Femur (tissue), 1 donor: ENCODE measurements around the gene SPTBN4.
"Not testable (repeated sequence)": the region's sequence is repeated elsewhere in the genome, so short reads cannot be mapped to it uniquely, and the experiment has no call there.

ENCODE experiments used
- DNase-seq: peaks from one replicate; pipeline ENCODE4 v3.0.0-alpha.2; 2017

The SPTBN4 gene

GRCh38 chr19:40466985-40467734 is at the start of gene SPTBN4:
TSS of gene SPTBN4 (plus strand) at chr19:40467001. CDS start at chr19:40472622, 5,621 bp downstream.
- peak; percentile 41 for DNase-seq

DNA sequence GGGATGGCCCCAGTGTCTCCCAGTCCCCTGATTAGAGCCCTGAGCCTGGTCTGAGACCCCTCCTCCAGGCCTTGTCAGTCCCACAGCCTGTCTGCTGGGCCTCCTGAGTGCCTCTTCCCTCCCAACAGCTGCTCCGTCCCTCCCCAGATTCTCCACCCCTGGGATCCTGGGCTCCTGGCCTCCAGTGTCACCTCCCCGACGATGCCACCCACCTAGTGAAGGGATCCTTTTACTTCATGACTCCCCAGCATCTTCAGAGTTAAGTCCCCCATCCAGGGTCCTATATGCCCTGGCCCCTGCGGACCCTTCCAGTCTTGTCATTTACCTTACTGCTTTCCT is 49.2 kb upstream of the SPTBN4 start:
- no peak for DNase-seq

- no peak for DNase-seq
Measured at GRCh38 chr19:40418040-40418439, 48.8 kb upstream of the SPTBN4 start.

DNA sequence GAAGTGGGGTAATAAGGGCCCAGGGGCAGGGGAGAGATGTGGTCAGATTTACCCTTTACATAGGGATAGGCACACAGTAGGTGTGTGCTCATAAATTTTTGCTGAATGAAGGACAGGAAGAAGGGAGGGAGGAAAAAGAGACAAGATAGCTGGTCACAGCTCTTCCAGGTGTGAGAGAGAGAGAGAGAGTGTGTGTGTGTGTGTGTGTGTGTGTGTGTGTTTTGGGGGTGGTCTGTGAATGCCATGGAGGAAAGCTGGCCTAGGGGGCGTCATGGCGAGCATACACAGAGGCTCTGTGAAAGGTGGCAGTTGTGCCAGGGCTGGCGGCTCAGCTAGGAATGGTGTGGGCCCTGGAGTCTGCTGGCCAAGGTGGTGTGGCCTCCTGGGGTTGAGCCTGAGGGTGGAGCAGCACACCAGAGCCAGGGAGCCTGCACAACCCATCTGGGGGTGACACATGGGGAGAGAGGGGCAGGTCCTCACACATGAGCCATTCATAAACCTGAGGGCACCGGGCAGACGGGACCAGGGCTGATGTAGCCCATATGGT is 47.7 kb upstream of the SPTBN4 start:
- no peak for DNase-seq

DNA sequence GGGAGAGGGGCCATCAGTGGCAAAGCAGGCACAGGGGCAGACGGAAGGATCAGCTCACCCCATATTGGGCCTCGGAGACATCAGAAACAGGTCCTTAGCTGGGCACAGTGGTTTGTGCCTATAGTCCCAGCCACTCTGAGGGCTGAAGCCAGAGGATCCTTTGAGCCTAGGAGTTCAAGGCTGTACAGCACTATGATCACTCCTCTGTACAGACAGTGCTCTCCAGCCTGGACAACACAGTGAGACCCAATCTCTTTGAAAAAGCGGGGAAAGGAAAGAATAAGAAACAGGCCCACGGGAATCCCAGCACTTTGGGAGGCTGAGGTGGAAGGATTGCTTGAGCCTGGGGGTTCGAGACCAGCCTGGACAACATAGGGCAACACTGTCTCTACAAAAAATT is 47.0 kb upstream of the SPTBN4 start:
- DNase-seq = no peak

GRCh38 chr19:40420451-40420765 is 46.4 kb upstream of the SPTBN4 start:
- DNase-seq = no peak

- peak; percentile 96 for DNase-seq
Measured at GRCh38 chr19:40420766-40421765, 45.7 kb upstream of the SPTBN4 start.

DNA sequence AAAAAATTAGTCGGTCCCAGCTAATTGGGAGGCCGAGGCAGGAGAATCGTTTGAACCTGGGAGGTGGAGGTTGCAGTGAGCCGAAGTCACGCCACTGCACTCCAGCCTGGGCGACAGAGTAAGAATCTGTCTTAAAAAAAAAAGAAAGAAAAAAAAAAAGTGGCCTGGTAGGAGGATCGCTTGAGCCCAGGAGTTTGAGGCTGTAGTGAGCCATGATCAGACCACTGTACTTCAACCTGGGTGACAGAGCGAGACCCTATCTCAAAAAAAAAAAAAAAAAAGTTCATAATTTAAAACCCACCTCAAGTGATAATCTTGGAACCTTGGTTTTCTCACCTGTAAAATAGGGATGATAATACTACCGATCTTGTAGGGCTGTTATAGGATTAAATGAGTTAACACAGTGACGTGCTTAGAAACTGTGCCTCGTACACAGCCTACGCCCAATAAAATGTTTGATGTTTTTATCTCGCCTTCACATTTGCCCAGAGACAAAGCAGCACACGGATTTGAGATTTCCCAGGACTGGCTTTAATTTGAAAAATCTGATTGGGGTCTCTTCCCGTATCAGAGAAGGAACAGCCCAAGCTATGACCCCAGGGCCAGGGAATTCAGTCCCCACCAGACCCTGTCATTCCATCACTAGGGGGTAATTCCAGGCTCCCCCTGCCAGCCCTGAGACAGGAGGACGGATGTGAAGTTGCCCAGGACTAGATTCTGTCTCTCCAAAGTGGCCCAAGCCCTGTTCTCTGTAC is 44.6 kb upstream of the SPTBN4 start:
- no peak for DNase-seq

- DNase-seq = no peak
Measured at GRCh38 chr19:40422748-40423566, 43.8 kb upstream of the SPTBN4 start.

GRCh38 chr19:40423938-40424337 is 42.9 kb upstream of the SPTBN4 start:
- DNase-seq = no peak

DNA sequence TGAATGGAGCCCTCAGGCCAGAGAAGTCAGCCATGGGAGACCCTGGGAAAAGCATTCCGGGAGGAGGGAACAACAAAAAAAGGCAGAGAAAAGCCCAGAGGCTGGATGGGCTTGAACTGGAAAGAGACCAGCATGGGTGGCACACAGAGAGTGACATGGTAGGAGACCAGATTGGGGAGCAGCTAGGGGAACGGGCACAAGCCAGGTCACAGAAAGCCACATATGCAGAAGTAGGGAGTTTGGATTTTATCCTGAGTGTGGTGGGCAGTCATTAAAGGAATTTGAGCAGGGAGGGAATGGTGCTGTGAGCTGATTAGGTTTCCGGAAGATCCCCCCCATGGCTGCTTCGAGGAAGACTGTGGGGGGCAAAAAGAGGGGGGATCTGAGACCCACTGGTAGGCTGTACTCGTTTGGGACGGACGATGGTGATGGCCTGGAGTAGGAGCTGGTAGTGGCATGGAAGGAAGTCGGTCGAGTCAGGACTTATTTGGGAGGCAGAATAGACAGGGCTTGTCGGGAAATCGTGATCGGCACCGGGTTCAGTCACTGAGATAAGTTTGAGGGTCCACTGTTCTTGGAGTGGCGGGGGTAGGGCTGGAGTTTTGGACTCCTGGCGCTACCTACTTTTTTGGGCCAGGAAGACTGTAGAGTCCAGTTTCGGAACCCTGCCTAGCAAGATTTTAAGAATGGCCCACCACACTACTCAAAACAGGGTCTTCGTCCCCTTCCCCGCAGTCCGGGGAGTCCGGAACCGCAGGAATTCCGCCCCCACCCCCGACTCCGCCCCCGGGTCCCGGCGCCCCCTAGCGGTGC is 42.0 kb upstream of the SPTBN4 start:
- DNase-seq = no peak

GRCh38 chr19:40425450-40426287 is 41.1 kb upstream of the SPTBN4 start, which contains the start of gene SERTAD1:
TSS of gene SERTAD1 (minus strand) at chr19:40425992. CDS start at chr19:40423546, 2,446 bp downstream.
- peak; percentile 100 for DNase-seq

GRCh38 chr19:40428197-40428596 is 38.6 kb upstream of the SPTBN4 start:
- DNase-seq = not testable (repeated sequence)

DNA sequence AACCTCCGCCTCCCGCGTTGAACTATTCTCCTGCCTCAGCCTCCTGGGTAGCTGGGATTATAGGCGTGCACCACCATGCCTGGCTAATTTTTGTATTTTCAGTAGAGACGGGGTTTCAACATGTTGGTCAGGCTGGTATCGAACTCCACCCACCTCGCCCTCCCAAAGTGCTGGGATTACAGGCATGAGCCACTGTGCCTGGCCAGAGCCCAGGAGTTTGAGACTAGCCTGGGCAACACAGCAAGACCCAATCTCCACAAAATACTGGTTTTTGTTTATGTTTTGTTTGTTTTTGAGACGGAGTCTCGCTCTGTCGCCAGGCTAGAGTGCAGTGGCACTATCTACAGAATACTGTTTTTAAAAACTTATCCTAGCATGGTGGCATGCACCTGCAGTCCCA is 36.6 kb upstream of the SPTBN4 start:
- DNase-seq = not testable (repeated sequence)

DNA sequence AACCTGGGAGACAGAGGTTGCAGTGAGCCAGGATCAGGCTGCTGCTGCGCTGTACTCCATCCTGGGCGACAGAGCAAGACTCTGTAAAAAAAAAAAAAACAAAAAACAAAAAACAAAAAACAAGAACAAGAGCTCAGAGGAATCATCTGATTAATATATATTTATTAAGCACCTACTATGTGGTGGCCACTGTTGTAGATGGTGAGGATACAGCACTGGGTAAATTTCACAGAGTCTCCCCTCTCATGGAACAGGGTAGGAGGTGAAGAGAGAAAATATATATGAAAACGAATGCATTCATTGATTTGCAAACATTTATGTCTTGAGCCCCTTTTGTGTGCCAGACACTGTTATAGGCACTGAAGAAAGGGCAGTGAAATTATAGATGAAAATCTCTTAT is 35.1 kb upstream of the SPTBN4 start:
- no peak for DNase-seq

DNA sequence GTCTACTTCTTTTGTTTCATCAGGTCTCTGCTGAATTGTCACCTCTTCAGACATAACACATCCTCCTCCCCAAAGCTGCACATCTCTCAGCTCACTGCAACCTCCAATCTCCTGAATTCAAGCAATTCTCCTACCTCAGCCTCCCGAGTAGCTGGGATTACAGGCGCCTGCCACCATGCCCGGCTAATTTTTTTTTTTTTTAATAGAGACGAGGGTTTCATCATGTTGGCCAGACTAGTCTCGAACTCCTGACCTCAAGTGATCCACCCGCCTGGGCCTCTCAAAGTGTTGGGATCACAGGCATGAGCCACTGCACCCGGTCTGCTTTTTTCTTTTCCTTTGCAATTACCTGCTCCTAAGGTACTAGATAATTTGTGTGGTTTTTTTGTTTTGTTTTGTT is 34.0 kb upstream of the SPTBN4 start:
- DNase-seq = not testable (repeated sequence)

DNA sequence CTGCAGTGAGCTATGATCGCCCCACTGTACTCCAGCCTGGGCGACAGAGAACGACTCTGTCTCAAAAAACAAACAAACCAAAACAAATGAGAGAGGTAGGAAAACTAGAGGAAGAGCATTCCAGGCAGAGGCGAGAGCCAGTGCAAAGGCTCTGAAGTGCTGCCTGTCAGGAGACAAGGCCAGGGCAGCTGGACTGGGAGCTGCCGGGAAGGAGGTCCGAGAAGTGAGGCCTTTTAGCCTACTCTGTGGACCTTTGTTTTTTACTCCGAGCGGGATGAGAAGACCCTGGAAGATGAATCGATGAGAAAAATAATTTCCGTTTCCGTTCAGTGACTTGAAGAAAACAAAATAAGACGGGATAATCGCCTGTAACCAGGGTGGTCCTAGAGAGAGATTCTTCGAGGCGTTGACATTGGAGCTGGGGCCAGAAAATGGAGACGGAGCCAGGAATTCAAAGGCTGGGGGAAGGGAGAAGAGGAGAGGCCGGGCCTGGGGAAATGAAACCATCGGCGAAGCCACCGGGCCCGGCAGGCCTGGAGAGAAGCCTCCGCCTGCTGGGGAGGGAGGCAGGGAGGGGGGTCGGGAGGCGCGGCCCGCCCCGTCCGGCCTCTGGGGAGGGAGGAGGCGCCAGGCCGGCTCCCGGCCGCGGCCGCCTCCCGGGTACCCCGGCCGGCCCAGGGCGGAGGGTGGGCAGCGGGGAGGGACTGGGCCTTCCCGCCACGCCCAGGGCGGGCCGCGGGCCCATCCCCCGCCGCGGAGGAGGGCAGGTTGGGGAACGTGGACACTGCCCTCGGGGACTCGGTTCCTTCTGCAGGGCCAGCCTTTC is 33.2 kb upstream of the SPTBN4 start:
- peak; percentile 94 for DNase-seq

DNA sequence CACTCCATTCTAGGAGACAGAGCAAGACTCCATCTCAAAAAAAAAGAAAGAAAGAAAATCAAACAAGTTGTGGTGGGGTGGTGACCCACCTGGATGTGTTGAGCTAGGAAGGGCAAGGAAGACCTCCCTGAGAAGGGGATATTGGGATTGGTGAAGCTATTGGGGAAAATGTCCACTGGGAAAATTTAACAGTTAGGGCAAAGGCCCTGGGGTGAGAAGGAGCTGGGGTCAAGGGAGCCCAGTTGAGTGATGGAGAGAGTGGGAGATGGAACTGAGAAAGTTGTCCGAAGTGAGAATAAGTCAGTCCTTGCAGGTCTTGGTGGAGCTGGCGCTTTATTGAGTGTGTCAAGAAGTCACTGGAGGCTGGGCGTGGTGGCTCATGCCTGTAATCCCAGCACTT is 28.5 kb upstream of the SPTBN4 start:
- DNase-seq = no peak

GRCh38 chr19:40441719-40442253 is 25.0 kb upstream of the SPTBN4 start:
- no peak for DNase-seq
